LNCaP clone FGC (cell line): ENCODE results near the gene FLAD1.
A peak's percentile ranks its signal among the peaks of the same experiment; 100 is the strongest.

ENCODE experiments used
- DNase-seq: peaks from one replicate; pipeline ENCODE4 v3.0.0-alpha.2; 2011; ENCODE audit warnings: low read depth
- H3K4me3 ChIP-seq: 2 replicates; pipeline ENCODE4 v1.5.1; 2011; ENCODE audit warnings: mild to moderate bottlenecking, low read depth, low read length, control low read depth
- CTCF ChIP-seq: IDR thresholded peaks from 2 replicates; pipeline ENCODE4 v1.5.1; 2012; ENCODE audit warnings: mild to moderate bottlenecking; ENCODE audit not compliant: control insufficient read depth, insufficient read depth; ENCODE audit errors: extremely low read depth

FLAD1 gene

DNA sequence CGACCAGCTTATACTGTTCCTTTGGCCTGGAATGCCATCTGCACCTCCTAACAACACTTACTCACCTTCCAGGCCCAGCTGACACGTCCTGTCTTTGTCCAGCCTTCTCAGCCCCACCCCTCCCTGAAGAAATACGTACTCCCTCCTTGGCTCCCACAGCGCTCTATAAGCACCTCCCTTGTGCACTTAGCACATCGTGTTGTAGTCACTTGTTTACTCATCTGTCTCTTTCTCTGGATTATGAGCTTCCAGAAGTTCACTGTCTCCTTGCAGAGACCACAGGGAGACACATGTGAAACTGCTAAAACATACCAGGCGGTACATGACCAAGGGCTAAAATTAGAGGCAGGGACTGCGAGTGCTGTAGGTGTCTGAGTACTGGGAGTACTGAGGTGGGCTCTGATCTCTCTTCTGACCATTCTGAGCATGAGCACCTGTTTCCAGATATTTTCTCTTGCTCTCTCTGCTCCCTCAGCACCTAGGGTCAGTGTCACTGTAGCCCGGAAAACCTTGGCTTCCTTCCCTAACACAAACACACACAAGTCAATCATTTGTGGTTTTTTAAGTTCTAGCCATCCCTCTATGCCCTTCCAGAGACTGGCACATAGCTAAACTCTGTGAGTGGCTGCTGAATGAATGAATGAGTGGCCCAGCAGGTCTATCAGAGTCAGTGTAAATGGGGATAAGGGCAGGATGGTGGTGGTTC, 55.6 kb downstream of the FLAD1 start:
- no peak for TF ChIP-seq CTCF
- peak; percentile 90 for DNase-seq
- H3K4me3 ChIP-seq, result peak overlapping the region; percentile 26

GRCh38 chr1:155039308-155039669, 56.1 kb downstream of the FLAD1 start:
- H3K4me3 ChIP-seq, result peak overlapping the region; percentile 26
- TF ChIP-seq CTCF, result no peak
- no peak for DNase-seq

- no peak for TF ChIP-seq CTCF
- DNase-seq, result no peak
- H3K4me3 ChIP-seq, result no peak overlapping the region
Measured at GRCh38 chr1:155040358-155041093, 57.4 kb downstream of the FLAD1 start.
